Measurements from ENCODE around the gene MLKL. TPM values are rescaled to one million over a fixed set of nuclear protein-coding genes. Genes with fewer than 3 reads are reported as not detected.

The MLKL gene
- total RNA-seq (2014; rRNA removed; shearing (Covaris generic)): 15.7 and 20.7 TPM in 2 replicates

GRCh38 chr16:74700438-74701225, at the start of gene MLKL:
MLKL (minus strand) TSS chr16:74700862; CDS start chr16:74695757, 5,105 bp downstream.

GRCh38 chr16:74666425-74667254, 34.0 kb downstream of the MLKL start, which contains the start of gene RFWD3:
RFWD3 (minus strand) TSS chr16:74666877; CDS start chr16:74661449, 5,428 bp downstream.

Other genes starting within 250 kb of the MLKL start
- 171 TPM in 2 replicates for gene GLG1, start 93.7 kb downstream of the MLKL start, total RNA-seq (2014; rRNA removed; shearing (Covaris generic))
- gene RFWD3, start 34.0 kb downstream of the MLKL start, total RNA-seq (2014; rRNA removed; shearing (Covaris generic)): 55.6 and 55.7 TPM in 2 replicates
- not detected in 2 replicates for gene FA2H, start 74.0 kb upstream of the MLKL start, total RNA-seq (2014; rRNA removed; shearing (Covaris generic))

Data from A375 (cell line).